ENCODE data around the gene USP3.

Gene USP3

DNA sequence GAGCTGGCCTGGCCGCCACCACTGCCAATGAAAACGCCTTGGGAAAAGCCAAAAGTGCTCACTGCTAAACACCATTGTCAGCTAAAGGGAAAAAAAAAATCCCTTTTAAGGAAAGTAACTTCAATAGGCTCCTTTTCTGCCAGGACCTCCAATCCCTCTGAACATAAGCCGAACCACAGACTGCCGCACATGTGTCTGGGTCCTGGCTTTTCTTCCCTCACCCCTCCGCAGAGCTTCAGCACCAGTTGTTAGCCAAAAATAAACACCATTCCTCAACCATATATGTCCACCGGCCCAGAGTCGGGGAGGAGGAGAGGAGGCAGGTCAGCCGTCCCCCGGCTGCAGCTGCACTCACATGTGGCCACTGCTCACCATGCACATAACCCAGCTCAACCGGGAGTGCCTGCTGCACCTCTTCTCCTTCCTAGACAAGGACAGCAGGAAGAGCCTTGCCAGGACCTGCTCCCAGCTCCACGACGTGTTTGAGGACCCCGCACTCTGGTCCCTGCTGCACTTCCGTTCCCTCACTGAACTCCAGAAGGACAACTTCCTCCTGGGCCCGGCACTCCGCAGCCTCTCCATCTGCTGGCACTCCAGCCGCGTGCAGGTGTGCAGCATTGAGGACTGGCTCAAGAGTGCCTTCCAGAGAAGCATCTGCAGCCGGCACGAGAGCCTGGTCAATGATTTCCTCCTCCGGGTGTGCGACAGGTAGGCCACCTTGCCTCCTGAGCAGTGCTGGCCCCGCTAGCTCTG is 92.8 kb downstream of the USP3 start, which contains the start of gene FBXL22:
FBXL22 (plus strand) TSS at position 350 of the 753 bp plus-strand sequence; CDS start at position 356, 6 bp downstream.
- no peak for DNase-seq
- Histone ChIP-seq H3K36me3 (ENCODE audit: control insufficient read depth, insufficient read depth, low read length) (no peaks in the 10 kb centered on the region), H3K27me3 (replicated peaks; ENCODE audit: control insufficient read depth, insufficient read depth, low read length, poor library complexity, severe bottlenecking) (no peaks in the 10 kb centered on the region), H3K9me3 (ENCODE audit: control insufficient read depth, low read length) (no peaks in the 10 kb centered on the region), H3K27ac (ENCODE audit: insufficient read depth, low read length, poor library complexity, severe bottlenecking) (no peak within 1 kb of the TSS), H3K4me1 (ENCODE audit: control insufficient read depth, insufficient read depth, low read length, poor library complexity, severe bottlenecking) (peaks cover 23% of the 10 kb centered on the region), H3K4me3 (ENCODE audit: insufficient read depth, low read depth, low read length, poor library complexity, severe bottlenecking) (no peak within 1 kb of the TSS)

DNA sequence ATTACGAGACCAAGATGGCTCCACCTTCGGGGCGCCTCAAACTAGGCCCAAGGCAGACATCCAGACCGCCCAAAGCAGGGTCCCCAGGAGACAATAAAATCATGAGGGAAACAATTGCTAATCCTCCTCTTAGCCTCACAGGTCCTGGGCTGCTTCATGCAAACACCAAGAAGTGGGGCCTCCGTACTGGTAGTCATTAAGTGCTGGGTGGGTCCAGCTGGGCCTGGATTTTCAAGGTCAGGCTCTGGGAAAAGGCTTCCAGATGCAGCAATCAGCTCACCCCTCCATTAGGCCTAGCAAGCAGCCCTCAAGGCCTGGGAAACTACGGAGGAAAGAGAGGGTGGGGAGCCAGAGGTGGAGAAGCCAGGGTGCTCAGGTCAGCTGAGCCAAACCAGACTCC is 93.4 kb downstream of the USP3 start:
- Histone ChIP-seq H3K27me3 (replicated peaks; ENCODE audit: control insufficient read depth, insufficient read depth, low read length, poor library complexity, severe bottlenecking) (no peaks in the 10 kb centered on the region), H3K4me1 (ENCODE audit: control insufficient read depth, insufficient read depth, low read length, poor library complexity, severe bottlenecking) (peaks cover 23% of the 10 kb centered on the region), H3K9me3 (ENCODE audit: control insufficient read depth, low read length) (no peaks in the 10 kb centered on the region), H3K36me3 (ENCODE audit: control insufficient read depth, insufficient read depth, low read length) (no peaks in the 10 kb centered on the region), H3K4me3 (ENCODE audit: insufficient read depth, low read depth, low read length, poor library complexity, severe bottlenecking) (no peak overlapping the region), H3K27ac (ENCODE audit: insufficient read depth, low read length, poor library complexity, severe bottlenecking) (no peak overlapping the region)
- no peak for DNase-seq

DNA sequence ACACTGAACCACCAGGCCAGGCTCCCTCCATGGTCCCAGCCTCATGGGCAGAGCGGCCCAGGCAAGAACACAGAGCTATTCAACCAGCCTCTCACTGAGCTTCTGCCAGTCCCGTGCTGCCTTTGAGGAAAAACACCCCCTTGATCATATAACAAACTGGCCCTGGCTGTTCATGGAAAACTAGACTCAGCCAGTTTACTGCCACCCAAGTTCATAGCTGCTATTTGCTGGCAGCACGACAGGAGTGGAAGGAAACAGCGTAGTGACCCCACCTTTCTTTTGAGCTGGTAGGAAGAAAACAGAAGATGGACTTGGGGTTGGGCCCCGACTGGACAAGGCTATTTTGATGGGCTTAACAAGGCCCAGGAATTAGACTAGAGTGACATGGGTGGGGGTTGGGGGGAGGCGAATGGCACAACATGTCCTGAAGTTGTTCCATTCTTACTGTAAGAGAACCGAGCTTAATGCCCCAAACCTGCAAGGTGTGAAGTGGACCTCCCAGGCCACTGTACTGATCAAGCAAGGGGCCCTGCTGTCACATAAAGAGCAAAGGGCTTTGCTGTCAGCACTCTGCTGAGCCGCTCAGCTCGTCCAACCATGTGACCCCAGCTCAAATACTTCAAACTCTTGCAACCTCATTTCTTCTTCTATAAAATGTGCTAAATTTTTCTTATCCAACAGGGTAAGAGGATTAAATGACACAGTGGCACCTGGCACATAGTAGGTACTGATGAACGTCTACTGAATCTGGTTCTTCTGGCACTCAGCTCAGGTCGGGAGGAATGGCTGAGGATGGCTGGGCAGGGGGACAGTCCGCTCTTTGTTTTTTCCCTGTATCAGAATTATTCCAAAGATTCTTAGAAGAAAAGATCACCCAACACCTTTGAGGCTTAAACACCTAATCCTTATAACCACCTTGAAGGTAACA is 94.3 kb downstream of the USP3 start:
- Histone ChIP-seq H3K27ac (ENCODE audit: insufficient read depth, low read length, poor library complexity, severe bottlenecking) (no peak overlapping the region), H3K27me3 (replicated peaks; ENCODE audit: control insufficient read depth, insufficient read depth, low read length, poor library complexity, severe bottlenecking) (no peaks in the 10 kb centered on the region), H3K4me3 (ENCODE audit: insufficient read depth, low read depth, low read length, poor library complexity, severe bottlenecking) (no peak overlapping the region), H3K4me1 (ENCODE audit: control insufficient read depth, insufficient read depth, low read length, poor library complexity, severe bottlenecking) (peaks cover 23% of the 10 kb centered on the region), H3K36me3 (ENCODE audit: control insufficient read depth, insufficient read depth, low read length) (no peaks in the 10 kb centered on the region), H3K9me3 (ENCODE audit: control insufficient read depth, low read length) (no peaks in the 10 kb centered on the region)
- DNase-seq = no peak

DNA sequence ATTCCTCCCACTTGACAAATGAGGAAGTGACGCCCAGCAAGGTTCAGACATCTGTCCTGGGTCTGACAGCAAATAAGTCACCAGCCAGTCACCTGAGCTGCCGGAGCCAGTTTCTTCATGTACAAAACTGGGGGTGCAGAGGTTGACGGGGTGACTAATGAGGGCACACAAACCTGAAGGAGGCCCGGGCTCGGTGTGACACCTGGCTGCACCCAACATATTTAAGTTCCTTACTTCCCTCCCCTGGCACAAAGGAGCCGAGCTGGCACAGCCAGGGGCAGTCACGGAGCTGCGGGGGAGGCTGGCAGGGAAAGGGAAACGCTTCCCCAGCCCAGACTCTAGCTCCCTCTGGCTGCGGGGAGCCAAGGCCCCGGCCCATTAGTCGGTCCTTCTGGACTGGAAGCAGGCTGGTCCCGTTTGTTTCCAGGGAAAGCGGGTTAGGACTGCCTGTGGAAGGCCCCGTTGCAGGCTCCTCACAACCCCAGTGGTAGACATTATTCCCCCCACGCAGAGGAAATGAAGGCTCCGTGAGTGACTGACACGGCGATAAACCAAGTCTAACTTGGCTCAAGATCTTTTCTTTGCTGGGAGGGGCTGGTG is 95.1 kb downstream of the USP3 start:
- DNase-seq = peak in 2 of 3 donors; percentile 22 to 24
- H3K36me3 ChIP-seq (ENCODE audit: control insufficient read depth, insufficient read depth, low read length) = no peaks in the 10 kb centered on the region
- no peaks in the 10 kb centered on the region for H3K27me3 ChIP-seq (replicated peaks; ENCODE audit: control insufficient read depth, insufficient read depth, low read length, poor library complexity, severe bottlenecking)
- H3K27ac ChIP-seq (ENCODE audit: insufficient read depth, low read length, poor library complexity, severe bottlenecking) = peak overlapping the region; percentile 76
- H3K9me3 ChIP-seq (ENCODE audit: control insufficient read depth, low read length) = no peaks in the 10 kb centered on the region
- peak overlapping the region; percentile 80 for H3K4me3 ChIP-seq (ENCODE audit: insufficient read depth, low read depth, low read length, poor library complexity, severe bottlenecking)
- H3K4me1 ChIP-seq (ENCODE audit: control insufficient read depth, insufficient read depth, low read length, poor library complexity, severe bottlenecking) = peaks cover 23% of the 10 kb centered on the region

DNA sequence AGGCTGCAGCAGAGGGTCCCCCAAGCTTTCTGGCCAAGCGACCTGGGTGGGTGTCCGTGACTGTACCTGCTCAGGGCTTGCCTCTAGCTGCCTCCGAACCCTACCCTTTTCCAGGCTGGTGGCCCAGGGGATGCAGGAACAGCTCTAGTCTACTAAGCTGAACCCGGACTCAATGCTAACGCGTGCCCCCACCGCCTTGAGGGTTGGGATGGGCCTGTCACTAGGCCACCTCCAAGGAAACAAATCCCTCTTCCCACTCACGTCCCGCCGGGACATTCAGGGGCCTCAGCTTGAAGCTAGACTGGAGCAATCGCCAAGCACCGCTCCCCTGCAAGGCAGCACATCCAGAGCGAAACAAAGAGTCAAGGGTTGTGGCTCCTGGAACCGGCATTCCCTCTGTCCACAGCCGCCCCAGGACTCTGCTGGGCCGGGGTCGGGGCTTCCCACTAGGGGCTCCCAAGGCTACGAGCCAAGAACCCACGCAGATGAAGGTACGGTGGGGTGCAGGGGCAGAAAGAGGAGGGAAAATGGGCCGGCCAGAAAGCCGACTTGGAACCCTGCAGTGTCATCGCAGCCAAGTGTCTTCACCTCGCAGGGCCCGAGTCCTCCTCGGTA is 95.7 kb downstream of the USP3 start:
- DNase-seq = no peak
- Histone ChIP-seq H3K9me3 (ENCODE audit: control insufficient read depth, low read length) (no peaks in the 10 kb centered on the region), H3K27me3 (replicated peaks; ENCODE audit: control insufficient read depth, insufficient read depth, low read length, poor library complexity, severe bottlenecking) (no peaks in the 10 kb centered on the region), H3K27ac (ENCODE audit: insufficient read depth, low read length, poor library complexity, severe bottlenecking) (peak overlapping the region; percentile 76), H3K4me3 (ENCODE audit: insufficient read depth, low read depth, low read length, poor library complexity, severe bottlenecking) (peak overlapping the region; percentile 80), H3K4me1 (ENCODE audit: control insufficient read depth, insufficient read depth, low read length, poor library complexity, severe bottlenecking) (peaks cover 22% of the 10 kb centered on the region), H3K36me3 (ENCODE audit: control insufficient read depth, insufficient read depth, low read length) (no peaks in the 10 kb centered on the region)

DNA sequence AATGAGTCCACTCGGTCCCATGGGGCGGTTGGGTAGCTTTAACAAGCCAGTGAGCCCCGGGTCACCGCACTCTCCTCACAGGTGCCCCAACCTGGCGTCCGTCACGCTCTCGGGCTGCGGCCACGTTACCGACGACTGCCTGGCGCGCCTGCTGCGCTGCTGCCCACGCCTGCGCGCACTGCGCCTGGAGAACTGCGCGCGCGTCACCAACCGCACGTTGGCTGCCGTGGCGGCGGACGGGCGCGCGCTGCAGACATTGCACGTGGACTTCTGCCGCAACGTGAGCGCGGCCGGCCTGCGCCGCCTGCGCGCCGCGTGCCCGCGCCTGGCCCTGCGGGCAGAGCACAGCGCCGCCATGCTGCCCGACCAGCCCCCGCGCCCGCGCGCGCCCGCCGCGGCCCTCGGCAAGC is 96.2 kb downstream of the USP3 start:
- peaks cover 23% of the 10 kb centered on the region for H3K4me1 ChIP-seq (ENCODE audit: control insufficient read depth, insufficient read depth, low read length, poor library complexity, severe bottlenecking)

DNA sequence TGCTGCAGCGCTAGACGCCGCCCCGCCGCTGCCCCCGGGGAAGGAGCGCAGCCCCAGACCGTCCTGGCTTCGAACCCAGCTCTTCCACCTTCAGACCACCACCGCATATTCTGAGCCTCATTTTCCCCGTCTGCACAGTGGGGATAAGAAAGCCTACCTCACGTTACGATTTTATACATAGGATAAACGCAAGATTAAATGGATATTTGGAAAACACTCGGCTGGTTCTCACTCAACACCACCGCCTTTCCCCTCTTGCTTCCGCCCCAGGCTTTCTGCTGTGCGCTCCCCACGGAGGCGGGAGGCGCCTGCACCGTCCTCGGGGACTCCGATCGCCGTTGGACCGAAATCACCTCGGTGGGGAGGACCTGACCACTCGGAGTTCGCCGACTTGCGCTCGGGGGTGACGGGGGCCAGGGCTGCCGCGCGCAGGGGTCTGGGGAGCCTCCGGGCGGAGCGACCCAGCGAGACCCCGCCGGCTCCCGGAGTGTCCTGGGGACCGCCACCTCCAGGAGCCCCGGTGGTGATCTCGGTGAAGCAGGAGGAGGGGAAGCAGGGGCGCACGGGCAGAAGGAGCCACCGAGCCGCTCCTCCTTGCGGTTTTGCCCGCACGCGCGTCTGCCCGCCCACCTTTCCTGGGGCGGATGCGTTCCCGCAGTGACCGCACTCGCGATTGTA is 96.8 kb downstream of the USP3 start:
- Histone ChIP-seq H3K4me1 (ENCODE audit: control insufficient read depth, insufficient read depth, low read length, poor library complexity, severe bottlenecking) (peaks cover 28% of the 10 kb centered on the region), H3K27me3 (replicated peaks; ENCODE audit: control insufficient read depth, insufficient read depth, low read length, poor library complexity, severe bottlenecking) (no peaks in the 10 kb centered on the region), H3K4me3 (ENCODE audit: insufficient read depth, low read depth, low read length, poor library complexity, severe bottlenecking) (peak overlapping the region; percentile 75), H3K9me3 (ENCODE audit: control insufficient read depth, low read length) (no peaks in the 10 kb centered on the region), H3K36me3 (ENCODE audit: control insufficient read depth, insufficient read depth, low read length) (no peaks in the 10 kb centered on the region), H3K27ac (ENCODE audit: insufficient read depth, low read length, poor library complexity, severe bottlenecking) (peak overlapping the region; percentile 77)
- peak; percentile 42 to 56 (median 52) for DNase-seq

More for the DNA sequence above, 96.2 kb downstream of the USP3 start:
- Histone ChIP-seq H3K27ac (ENCODE audit: insufficient read depth, low read length, poor library complexity, severe bottlenecking) (peak overlapping the region; percentile 77), H3K27me3 (replicated peaks; ENCODE audit: control insufficient read depth, insufficient read depth, low read length, poor library complexity, severe bottlenecking) (no peaks in the 10 kb centered on the region), H3K36me3 (ENCODE audit: control insufficient read depth, insufficient read depth, low read length) (no peaks in the 10 kb centered on the region), H3K9me3 (ENCODE audit: control insufficient read depth, low read length) (no peaks in the 10 kb centered on the region), H3K4me3 (ENCODE audit: insufficient read depth, low read depth, low read length, poor library complexity, severe bottlenecking) (peak overlapping the region; percentile 80)
- peak; percentile 82 to 84 (median 83) for DNase-seq

DNA sequence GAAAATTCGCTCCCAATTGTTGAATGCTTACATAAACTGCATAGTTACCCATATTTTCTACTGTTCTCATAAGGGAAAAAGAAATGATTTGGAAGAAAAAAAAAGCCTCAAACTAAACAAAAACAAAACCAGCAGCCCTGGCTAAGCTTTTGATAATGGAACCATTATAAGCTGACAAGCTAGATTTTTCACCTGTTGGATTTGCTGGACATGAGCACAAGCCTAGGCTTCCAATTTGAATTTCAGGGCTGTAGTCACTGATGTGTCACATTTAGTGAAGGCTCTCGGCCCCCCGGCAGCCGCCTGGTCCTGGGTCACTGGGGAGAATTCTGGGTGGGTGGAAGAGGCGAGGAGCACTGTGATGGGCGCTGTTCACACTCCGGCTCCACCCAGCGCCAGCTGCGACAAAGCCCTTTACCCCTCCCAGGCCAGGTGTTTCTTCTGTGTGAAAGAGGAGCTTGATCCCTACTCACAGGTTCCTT is 97.4 kb downstream of the USP3 start:
- H3K9me3 ChIP-seq (ENCODE audit: control insufficient read depth, low read length) = no peaks in the 10 kb centered on the region
- no peaks in the 10 kb centered on the region for H3K36me3 ChIP-seq (ENCODE audit: control insufficient read depth, insufficient read depth, low read length)
- no peak for DNase-seq
- peaks cover 33% of the 10 kb centered on the region for H3K4me1 ChIP-seq (ENCODE audit: control insufficient read depth, insufficient read depth, low read length, poor library complexity, severe bottlenecking)
- peak overlapping the region; percentile 77 for H3K27ac ChIP-seq (ENCODE audit: insufficient read depth, low read length, poor library complexity, severe bottlenecking)
- no peaks in the 10 kb centered on the region for H3K27me3 ChIP-seq (replicated peaks; ENCODE audit: control insufficient read depth, insufficient read depth, low read length, poor library complexity, severe bottlenecking)
- peak overlapping the region; percentile 75 for H3K4me3 ChIP-seq (ENCODE audit: insufficient read depth, low read depth, low read length, poor library complexity, severe bottlenecking)

DNA sequence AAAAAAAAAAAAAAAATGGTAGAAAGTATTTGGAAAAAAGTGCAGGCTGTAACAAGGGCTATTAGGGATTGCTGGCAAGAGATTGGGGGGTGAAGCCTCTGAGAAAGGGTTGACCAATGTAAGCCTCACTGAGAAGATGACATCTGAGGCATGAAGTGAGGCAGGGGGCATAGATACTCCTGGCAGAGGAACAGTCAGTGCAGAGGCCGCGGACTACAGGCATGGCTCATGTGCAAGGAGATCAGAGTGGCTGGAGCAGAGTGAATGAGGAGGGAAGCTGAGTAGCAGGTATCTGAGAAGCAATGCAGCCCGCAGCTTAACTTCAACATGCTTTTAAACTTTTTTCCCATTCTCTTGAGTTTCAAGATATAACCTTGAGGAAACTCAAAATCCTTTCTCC is 98.2 kb downstream of the USP3 start:
- H3K27ac ChIP-seq (ENCODE audit: insufficient read depth, low read length, poor library complexity, severe bottlenecking) = no peak overlapping the region
- H3K9me3 ChIP-seq (ENCODE audit: control insufficient read depth, low read length) = no peaks in the 10 kb centered on the region
- H3K27me3 ChIP-seq (replicated peaks; ENCODE audit: control insufficient read depth, insufficient read depth, low read length, poor library complexity, severe bottlenecking) = no peaks in the 10 kb centered on the region
- peaks cover 33% of the 10 kb centered on the region for H3K4me1 ChIP-seq (ENCODE audit: control insufficient read depth, insufficient read depth, low read length, poor library complexity, severe bottlenecking)
- no peak overlapping the region for H3K4me3 ChIP-seq (ENCODE audit: insufficient read depth, low read depth, low read length, poor library complexity, severe bottlenecking)
- no peak for DNase-seq
- H3K36me3 ChIP-seq (ENCODE audit: control insufficient read depth, insufficient read depth, low read length) = no peaks in the 10 kb centered on the region
